Activated T-helper 1 cell treated with anti-CD3 and anti-CD28 coated beads, Interleukin-2, amount 50 U/mL, for 16 hours (primary cell): ENCODE measurements around the gene PUM1.

Source experiments
- DNase-seq, 2 donors: peaks; one replicate each; pipeline ENCODE4 v3.0.0-alpha.2; 2020; ENCODE audit warnings: low read depth in 1 of 2, low spot score in 1 of 2

Gene PUM1

GRCh38 chr1:30895382-30895943, 170.1 kb downstream of the PUM1 start:
- no peak for DNase-seq

GRCh38 chr1:30894508-30894973, 171.0 kb downstream of the PUM1 start:
- DNase-seq, result no peak

GRCh38 chr1:30893776-30894507, 171.6 kb downstream of the PUM1 start:
- no peak for DNase-seq

GRCh38 chr1:30892671-30893073, 172.8 kb downstream of the PUM1 start:
- DNase-seq, result no peak

- no peak for DNase-seq
Observed at GRCh38 chr1:30891227-30891552, 174.3 kb downstream of the PUM1 start.

- no peak for DNase-seq
Observed at GRCh38 chr1:30890502-30891226, 174.9 kb downstream of the PUM1 start.

GRCh38 chr1:30889511-30889910, 176.0 kb downstream of the PUM1 start:
- no peak for DNase-seq

GRCh38 chr1:30888975-30889374, 176.5 kb downstream of the PUM1 start:
- no peak for DNase-seq

GRCh38 chr1:30888391-30888790, 177.1 kb downstream of the PUM1 start:
- no peak for DNase-seq

- DNase-seq, result no peak
Observed at GRCh38 chr1:30887485-30888315, 177.8 kb downstream of the PUM1 start.

GRCh38 chr1:30886710-30887428, 178.6 kb downstream of the PUM1 start:
- no peak for DNase-seq

GRCh38 chr1:30885570-30886522, 179.7 kb downstream of the PUM1 start:
- DNase-seq, result no peak

GRCh38 chr1:30884723-30885122, 180.8 kb downstream of the PUM1 start:
- DNase-seq, result no peak

GRCh38 chr1:30883389-30884172, 181.9 kb downstream of the PUM1 start:
- DNase-seq, result no peak

- DNase-seq, result no peak
Observed at GRCh38 chr1:30882678-30883388, 182.7 kb downstream of the PUM1 start.
